HEK293 (cell line): ENCODE results near the gene TIGIT.

Source experiments
- CTCF ChIP-seq: fragments of 450-650 bp; formaldehyde crosslinking; IDR thresholded peaks from 2 replicates; pipeline ENCODE4 v1.5.1; 2016; ENCODE audit warnings: missing biosample characterization, missing genetic modification characterization
- SP2 ChIP-seq: fragments of 450-650 bp; formaldehyde crosslinking; IDR thresholded peaks from 2 replicates; pipeline ENCODE4 v1.5.1; 2016; ENCODE audit warnings: missing biosample characterization, missing genetic modification characterization
- ZNF311 ChIP-seq: fragments of 450-650 bp; formaldehyde crosslinking; IDR thresholded peaks from 2 replicates; pipeline ENCODE4 v1.5.1; 2017; ENCODE audit warnings: missing biosample characterization, missing genetic modification characterization, borderline replicate concordance

GRCh38 chr3:114331007-114331406 lies 37.2 kb downstream of the TIGIT start:
- TF ChIP-seq CTCF (no peak), ZNF311 (tag by site-specific recombination) (no peak), SP2 (tag by site-specific recombination) (no peak)
